Kasumi-1 (cell line): Measurements from ENCODE around the gene SLC25A19.
A peak's percentile ranks its signal among the peaks of the same experiment; 100 is the strongest.

ENCODE experiments used
- DNase-seq, 2 experiments: peaks; one replicate each; lab custom pipeline; 2025; lab: John Stamatoyannopoulos, UW

Gene SLC25A19

DNA sequence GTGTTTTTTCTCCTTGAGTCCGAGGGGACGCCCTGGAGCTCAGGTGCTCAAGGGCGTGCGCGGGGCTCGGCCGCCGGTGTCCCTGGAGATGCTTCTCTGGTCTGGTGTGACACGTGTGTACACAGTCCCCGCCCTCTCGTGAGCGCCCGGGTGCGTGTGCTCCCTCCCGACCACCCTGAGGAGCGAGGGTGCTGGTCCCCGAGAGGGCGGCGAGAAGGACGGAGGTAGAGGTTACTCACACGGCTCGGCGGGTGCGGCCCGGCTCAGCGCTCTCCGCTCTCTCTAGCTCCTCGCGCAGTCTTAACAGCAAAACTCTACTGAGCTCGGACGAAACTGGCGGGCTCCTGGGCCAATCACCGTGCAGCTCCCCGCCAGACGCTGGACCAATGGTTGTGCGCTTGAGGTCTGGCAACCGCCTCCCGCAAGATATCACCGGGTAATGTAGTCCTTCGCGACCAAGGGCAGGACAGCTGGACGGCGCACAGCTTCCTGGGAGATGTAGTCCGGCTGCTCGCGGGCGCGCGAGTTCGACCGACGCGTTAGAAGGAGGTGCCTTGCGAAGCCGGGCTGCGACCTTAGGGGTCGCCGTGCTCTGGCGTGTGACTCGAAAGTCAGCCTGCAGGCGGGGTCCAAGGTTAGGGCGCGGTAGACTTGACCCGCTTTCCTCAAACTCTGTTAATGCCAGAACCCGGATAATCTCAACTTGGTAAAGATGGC lies at the start of gene SLC25A19:
Gene SLC25A19 (minus strand): TSS at position 319 of the 717 bp plus-strand sequence. CDS start 2,669 bp downstream, outside the sequence.
- DNase-seq: peak; percentile 100

DNA sequence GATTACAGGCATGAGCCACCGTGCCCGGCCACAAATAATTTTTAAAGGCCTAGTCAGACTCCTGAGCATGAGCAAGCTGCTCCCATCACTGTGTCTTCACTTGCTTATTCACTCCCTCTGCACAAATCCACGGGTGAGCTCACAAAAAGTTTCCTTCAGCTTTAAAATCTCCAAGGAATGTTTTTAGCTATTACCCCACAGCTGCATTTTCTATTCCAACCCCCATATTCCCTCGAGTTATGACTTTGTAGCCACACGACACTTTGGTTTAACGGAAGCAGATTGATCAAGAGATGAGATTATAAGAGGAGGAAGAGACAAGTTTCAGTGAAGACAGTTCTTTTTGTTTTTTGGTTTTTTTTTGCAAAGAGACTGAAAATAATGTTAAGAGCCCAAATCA lies 49.1 kb upstream of the SLC25A19 start:
- peak; percentile 93 to 95 for DNase-seq

GRCh38 chr17:75335315-75335714 lies 46.1 kb upstream of the SLC25A19 start:
- DNase-seq: no peak

- DNase-seq: no peak
These were observed 45.5 kb upstream of the SLC25A19 start for GRCh38 chr17:75334723-75335122.

DNA sequence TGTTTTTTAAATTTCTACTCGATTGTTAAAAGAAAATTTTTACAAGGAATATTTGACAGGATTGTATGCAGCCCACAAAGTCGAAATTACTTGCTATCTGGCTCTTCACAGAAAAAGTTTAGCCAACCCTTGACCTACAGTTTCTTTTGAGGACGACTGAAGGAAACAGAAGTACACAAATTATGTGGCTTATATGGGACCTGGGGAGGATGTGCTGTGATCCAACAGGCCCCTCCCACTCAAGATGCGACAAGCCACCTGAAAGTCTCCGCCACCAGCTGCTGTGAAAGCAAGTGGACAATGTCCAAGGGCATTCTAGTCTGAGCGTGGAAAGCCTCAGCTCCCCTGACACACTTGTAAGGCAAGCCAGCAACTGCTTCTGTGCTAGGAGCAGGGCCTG lies 42.4 kb upstream of the SLC25A19 start:
- DNase-seq: no peak

- no peak for DNase-seq
These were observed 38.5 kb upstream of the SLC25A19 start for GRCh38 chr17:75327757-75328156.

GRCh38 chr17:75326226-75326848 lies 37.1 kb upstream of the SLC25A19 start:
- peak; percentile 85 to 86 for DNase-seq

- DNase-seq: peak; percentile 96
These were observed 36.6 kb upstream of the SLC25A19 start for GRCh38 chr17:75325827-75326225.

GRCh38 chr17:75325348-75325747 lies 36.1 kb upstream of the SLC25A19 start:
- DNase-seq: no peak

- no peak for DNase-seq
These were observed 32.3 kb upstream of the SLC25A19 start for GRCh38 chr17:75321506-75321905.

- no peak for DNase-seq
These were observed 30.9 kb upstream of the SLC25A19 start for GRCh38 chr17:75319904-75320691.

DNA sequence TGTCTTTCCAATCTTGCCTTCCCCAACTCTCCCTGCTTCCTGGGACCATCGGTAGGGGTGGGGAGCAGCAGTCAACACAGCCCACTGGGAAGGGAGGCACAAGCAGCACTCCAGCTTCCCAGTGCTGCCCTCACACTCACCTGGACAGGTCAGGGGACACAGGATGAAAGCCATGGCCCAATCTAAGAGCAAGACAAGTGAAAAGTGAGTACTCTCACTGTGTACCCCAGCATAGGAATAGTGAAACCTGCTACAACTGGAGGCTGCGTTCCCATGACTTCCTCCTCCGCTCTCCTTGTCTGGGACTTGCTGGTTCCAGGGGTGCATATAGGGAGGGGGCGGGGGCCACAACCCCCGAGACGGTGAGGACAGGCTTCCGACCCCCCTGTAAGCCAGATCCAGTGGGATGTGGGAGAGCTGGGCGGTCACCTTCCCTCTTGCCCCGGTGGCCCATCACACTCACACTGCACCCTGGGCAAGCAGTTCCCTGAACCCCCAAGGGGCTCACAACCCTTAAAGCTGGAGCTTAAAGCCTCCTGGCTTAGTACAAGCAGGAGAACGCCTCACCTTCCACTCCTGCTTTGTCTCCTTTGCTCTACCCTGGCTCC lies 29.5 kb upstream of the SLC25A19 start:
- no peak for DNase-seq

- no peak for DNase-seq
These were observed 29.0 kb upstream of the SLC25A19 start for GRCh38 chr17:75318211-75318610.

DNA sequence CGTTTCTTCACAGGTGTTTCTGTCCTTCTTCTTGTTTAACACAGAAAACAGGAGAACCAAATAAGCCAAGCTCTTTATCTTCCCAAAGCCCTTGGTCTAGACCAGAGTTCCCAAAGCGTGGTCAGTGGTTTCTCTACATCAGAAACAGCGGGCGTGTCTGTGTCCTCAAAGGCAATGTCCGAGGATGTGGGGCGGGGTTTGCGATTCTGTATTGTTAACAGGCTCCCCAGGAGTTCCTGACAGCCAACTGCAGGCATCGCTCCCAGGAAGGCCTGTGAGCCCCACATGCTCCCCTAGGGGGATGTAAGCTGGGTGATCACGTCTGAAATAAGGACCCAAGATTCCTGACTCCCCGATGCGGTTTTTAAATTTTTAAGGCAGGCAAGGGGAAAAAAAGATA lies 28.4 kb upstream of the SLC25A19 start:
- DNase-seq: no peak

DNA sequence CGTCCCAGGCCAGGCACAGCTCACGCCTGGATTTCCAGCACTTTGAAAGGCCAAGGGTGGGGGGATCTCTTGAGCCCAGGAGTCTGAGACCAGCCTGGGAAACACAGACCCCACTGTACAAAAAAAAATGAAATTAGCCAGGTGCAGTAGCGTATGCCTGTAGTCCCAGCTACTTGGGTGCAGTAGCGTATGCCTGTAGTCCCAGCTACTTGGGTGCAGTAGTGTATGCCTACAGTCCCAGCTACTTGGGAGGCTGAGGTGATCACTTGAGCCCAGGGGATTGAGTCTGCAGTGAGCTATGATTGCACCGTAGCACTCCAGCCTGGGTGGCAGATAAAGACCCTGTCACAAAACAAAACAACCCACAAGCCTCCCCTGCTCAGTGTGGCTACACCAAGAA lies 27.0 kb upstream of the SLC25A19 start:
- no peak for DNase-seq

DNA sequence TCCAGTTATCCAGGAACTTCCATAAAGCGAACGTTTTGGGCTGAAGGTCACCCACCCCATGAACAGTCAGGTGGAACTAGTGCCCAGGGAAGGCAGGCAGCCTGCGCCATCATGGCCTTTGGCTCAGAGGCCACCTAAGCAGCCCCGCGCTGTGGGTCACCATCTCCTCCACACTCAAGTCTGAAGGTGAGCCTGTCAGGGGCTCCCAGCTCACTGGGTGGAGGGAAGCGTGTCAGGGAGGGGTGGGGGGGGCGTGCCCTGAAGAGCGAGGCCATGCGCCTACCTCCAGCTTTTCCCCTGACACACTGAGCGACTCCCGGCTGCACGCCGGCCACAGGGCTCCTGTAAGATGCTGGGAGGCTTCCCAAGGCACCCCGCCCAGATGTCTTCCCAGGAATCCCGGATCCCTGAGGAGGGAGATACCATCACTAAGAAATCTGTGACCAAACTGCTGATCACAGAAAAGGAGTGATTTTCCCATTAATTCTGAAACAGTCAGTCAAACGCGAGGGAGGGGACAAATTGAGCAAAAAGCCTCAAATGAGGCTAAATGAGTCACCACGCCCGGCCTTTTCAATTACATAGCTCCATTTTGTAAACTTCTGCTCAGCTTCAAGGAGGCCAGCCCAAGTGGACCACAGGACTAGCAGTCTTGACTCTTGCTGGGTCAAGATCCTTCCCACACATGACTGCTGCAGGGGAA lies 26.5 kb upstream of the SLC25A19 start:
- DNase-seq: no peak

- DNase-seq: peak; percentile 89 to 92
These were observed 24.8 kb upstream of the SLC25A19 start for GRCh38 chr17:75313941-75314551.

- peak in 1 of 2 experiments; percentile 27 for DNase-seq
These were observed 19.7 kb upstream of the SLC25A19 start for GRCh38 chr17:75308732-75309629.

DNA sequence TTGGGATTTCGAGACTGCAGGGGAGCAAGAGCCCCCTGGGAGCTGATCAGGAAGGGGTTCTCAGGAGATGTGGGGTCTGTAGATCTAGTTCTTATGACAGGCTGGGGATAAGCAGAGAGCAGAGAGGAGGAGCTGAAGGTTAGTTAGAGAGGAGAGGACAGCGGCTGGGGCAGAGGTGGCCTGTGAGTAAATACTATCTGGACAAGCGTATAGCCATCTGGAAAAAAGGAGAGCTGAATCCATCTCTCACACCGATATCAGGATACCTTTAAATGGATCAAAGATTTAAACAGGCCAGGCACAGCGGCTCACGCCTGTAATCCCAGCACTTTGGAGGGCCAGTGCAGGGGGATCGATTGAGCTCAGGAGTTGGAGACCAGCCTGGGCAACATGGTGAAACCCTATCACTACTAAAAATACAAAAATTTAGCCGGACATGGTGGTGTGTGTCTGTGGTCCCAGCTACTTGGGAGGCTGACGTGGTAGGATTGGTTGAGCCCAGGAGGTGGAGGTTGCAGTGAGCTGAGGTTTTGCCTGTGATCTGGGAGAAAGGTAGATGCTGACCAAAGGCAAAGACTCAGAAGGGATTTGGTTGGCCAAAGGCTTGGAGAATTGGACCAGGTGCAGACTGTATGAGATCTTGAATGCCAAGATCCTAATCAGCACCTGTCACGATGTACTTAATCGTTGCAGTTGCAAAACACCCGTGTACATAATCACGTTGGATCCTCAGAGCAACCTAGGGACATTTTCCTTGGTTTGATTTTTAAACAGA lies 18.9 kb upstream of the SLC25A19 start:
- no peak for DNase-seq
